Heart right ventricle (tissue), 16 donors: ENCODE results near the gene PARP11. TPM values are rescaled to one million over a fixed set of nuclear protein-coding genes. Genes with fewer than 3 reads are reported as not detected.

Experiments used
- ATAC-seq, 8 donors: fragments of 200-7000 bp; cut with Tn5 transposase; one replicate each; pipeline ENCODE4 v1.9.1; 2020; ENCODE audit warnings: mild to moderate bottlenecking in 8 of 8, moderate library complexity in 8 of 8, moderate number of reproducible peaks in 1 of 8
- DNase-seq, 2 donors: peaks; one replicate each; pipeline ENCODE4 v3.0.0-alpha.2; 2020
- H3K27ac ChIP-seq, 10 donors: fragments of 200-600 bp; sonication (generic) in 2 of 10; one replicate each; pipeline versions ENCODE4 v1.5.0 to v1.8.0; 2020 to 2022; ENCODE audit warnings: mild to moderate bottlenecking in 3 of 10
- H3K27me3 ChIP-seq, 7 donors: fragments of 200-600 bp; one replicate each; pipeline ENCODE4 v1.8.0; 2021 to 2022; ENCODE audit warnings: mild to moderate bottlenecking in 2 of 7
- H3K36me3 ChIP-seq, 9 donors: fragments of 200-600 bp; sonication (generic) in 1 of 9; one replicate each; pipeline versions ENCODE4 v1.5.0 to v1.8.0; 2020 to 2022; ENCODE audit warnings: mild to moderate bottlenecking in 2 of 9
- H3K4me1 ChIP-seq, 9 donors: fragments of 200-600 bp; sonication (generic) in 1 of 9; one replicate each; pipeline versions ENCODE4 v1.5.0 to v1.8.0; 2020 to 2022; ENCODE audit warnings: mild to moderate bottlenecking in 4 of 9
- H3K4me3 ChIP-seq, 10 donors: fragments of 200-600 bp; sonication (generic) in 2 of 10; one replicate each; pipeline versions ENCODE4 v1.5.0 to v1.8.0; 2020 to 2022; ENCODE audit warnings: mild to moderate bottlenecking in 7 of 10, moderate library complexity in 2 of 10
- H3K9me3 ChIP-seq, 11 donors: fragments of 200-600 bp in 10 of 11; sonication (generic) in 2 of 11; one replicate each; pipeline versions ENCODE4 v1.5.0 to v1.8.0; 2013 to 2022; ENCODE audit warnings: mild to moderate bottlenecking in 2 of 11, control low read depth in 1 of 11, moderate library complexity in 1 of 11
- whole genome bisulfite sequencing, 2 donors: extraction: QIAGEN DNeasy Blood & Tissue Kit; methylation state at CpG; one replicate each; pipeline ENCODE4 v1.1.7; 2013; ENCODE audit warnings: inconsistent platforms in 1 of 2; 5-methylcytosine and 5-hydroxymethylcytosine counted together
- intact Hi-C, 10 donors: fragments of 100-400 bp; cut with DNase I; formaldehyde crosslinking; loops; one replicate each; pipeline versions ENCODE4 v1.11.1 to v1.14.2; 2022
- polyA plus RNA-seq, 2 donors: library from polyadenylated mRNA; stranded (reverse); fragments of 200-250 nt; gene quantifications; one replicate each; pipeline ENCODE4 v1.2.3, GENCODE V29; 2013
- total RNA-seq, 10 donors: library from RNA; stranded (reverse); fragmentation: NEBNext Ultra II Directional in 3 of 10; extraction: Animal tissue kit (Norgen Biotek cat#: 25700) in 3 of 10; gene quantifications; one replicate each; pipeline versions ENCODE4 v1.2.1 to v1.2.4, GENCODE V29; 2021 to 2023
- TF ChIP-seq, protein P1 (sequence below), 9 donors: fragments of 200-600 bp; sonication (generic) in 2 of 9; IDR thresholded peaks; one replicate each; pipeline versions ENCODE4 v1.5.0 to v1.8.0; 2021 to 2022; ENCODE audit warnings: antibody characterized with exemption in 9 of 9, mild to moderate bottlenecking in 5 of 9, moderate library complexity in 1 of 9
- donor health status: Arrhythmogenic right ventricular cardiomyopathy.
- donor health status: ischemic (EF 13 %, LVEDD 7.1; RV severe dilation, severe dysfunction).
- donor health status: healthy with polysubstance abuse.
- donor health status: DM: no; HTN: yes; CAD: no.
- donor health status: DM: no; HTN: no; CAD: no.
- donor health status: ischemic (EF 25% LVEDD 6.9; RV normal size, moderate dysfunction).
- donor health status: ischemic (EF 25% LVEDD 5.7; RV mildly dilated, moderate dysfunction).
- donor health status: healthy.
- donor health status: DM: yes; HTN: yes; CAD: no.
- donor health status: Ischemic cardiomyopathy.
- donor health status: ischemic (EF 35%, LVEDD 5.7; RV mildly dilated, moderate dysfunction).
- donor health status: nonischemic (EF 11% LVEDD 7.7; RV severe dilation, severe dysfunction).
- donor health status: DM: yes; HTN: yes; CAD: no.
- donor health status: PGD.
- donor health status: ischemic (EF 29% LVEDD 5.4; RV normal size, mild dysfunction).
- donor health status: nonischemic (EF 23%, LVEDD 6.1; RV moderate dilation, normal function).

The PARP11 gene
- total and polyA plus RNA-seq, 12 donors = 1.5 to 7.5 (median 5.0) TPM

DNA sequence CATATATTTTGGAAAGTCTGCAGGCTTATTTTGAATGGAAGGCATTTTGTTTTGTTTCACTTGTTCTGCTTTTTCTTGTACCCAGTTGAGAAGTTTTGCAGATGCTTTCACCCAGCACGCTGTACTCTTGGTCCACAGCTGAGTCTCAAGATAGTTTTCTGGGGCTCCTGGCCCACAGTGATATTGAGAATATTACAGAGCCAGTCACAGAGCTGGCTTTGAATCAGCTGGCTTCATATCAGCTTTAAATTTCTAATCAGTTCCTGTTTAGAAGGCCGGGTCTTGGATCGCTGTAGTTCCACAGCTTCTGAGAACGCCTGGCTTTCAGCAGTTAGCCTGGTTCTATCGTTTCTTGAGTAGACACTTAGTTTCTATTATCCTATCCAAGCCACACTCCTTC is 32.5 kb upstream of the PARP11 start:
- peaks cover 0 to 13% (median 0%) of the 10 kb centered on the region in 9 donors for H3K4me1 ChIP-seq
- no peak overlapping the region for H3K4me3 ChIP-seq
- intact Hi-C loops = no loop called here
- H3K9me3 ChIP-seq = peaks cover 0 to 5% (median 0%) of the 10 kb centered on the region in 11 donors
- WGBS, 2 donors = 51 to 59% methylated on average over 5 of the region's 5 CpGs
- peaks cover 0 to 25% (median 0%) of the 10 kb centered on the region in 7 donors for H3K27me3 ChIP-seq
- H3K36me3 ChIP-seq = no peaks in the 10 kb centered on the region
- ATAC-seq (no peak), DNase-seq (no peak)
- no peak overlapping the region for H3K27ac ChIP-seq
- TF ChIP-seq, protein P1, sequence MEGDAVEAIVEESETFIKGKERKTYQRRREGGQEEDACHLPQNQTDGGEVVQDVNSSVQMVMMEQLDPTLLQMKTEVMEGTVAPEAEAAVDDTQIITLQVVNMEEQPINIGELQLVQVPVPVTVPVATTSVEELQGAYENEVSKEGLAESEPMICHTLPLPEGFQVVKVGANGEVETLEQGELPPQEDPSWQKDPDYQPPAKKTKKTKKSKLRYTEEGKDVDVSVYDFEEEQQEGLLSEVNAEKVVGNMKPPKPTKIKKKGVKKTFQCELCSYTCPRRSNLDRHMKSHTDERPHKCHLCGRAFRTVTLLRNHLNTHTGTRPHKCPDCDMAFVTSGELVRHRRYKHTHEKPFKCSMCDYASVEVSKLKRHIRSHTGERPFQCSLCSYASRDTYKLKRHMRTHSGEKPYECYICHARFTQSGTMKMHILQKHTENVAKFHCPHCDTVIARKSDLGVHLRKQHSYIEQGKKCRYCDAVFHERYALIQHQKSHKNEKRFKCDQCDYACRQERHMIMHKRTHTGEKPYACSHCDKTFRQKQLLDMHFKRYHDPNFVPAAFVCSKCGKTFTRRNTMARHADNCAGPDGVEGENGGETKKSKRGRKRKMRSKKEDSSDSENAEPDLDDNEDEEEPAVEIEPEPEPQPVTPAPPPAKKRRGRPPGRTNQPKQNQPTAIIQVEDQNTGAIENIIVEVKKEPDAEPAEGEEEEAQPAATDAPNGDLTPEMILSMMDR (IDR thresholded peaks at IDR 0.05) = no peak

DNA sequence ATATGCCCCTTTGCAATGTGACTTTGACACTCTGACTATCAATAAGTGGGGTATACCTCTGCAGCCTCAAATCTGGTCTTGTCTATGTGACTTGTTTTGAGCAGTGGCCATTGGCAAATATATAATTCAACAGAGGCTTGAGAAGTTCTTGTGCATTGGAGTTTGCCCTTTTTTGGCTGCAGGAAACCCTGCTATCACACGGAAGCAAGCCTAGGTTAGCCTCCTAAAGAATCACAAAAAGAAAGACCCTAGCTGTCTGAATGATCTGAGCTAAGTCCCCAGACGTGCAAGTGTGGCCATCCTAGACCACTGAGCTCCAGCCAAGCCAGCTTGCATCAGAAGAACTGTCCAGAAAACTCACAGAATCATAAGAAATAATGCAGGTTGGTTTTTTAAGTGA is 31.8 kb upstream of the PARP11 start:
- no peaks in the 10 kb centered on the region for H3K36me3 ChIP-seq
- peaks cover 0 to 13% (median 0%) of the 10 kb centered on the region in 9 donors for H3K4me1 ChIP-seq
- H3K27me3 ChIP-seq = peaks cover 0 to 25% (median 0%) of the 10 kb centered on the region in 7 donors
- H3K9me3 ChIP-seq = peaks cover 0 to 5% (median 0%) of the 10 kb centered on the region in 11 donors
- ATAC-seq (no peak), DNase-seq (no peak)
- 48 to 52% methylated on average over 2 of the region's 2 CpGs for WGBS, 2 donors
- TF ChIP-seq, protein P1 (IDR thresholded peaks at IDR 0.05) = no peak
- H3K27ac ChIP-seq = no peak overlapping the region
- no peak overlapping the region for H3K4me3 ChIP-seq
- intact Hi-C loops = no loop called here

DNA sequence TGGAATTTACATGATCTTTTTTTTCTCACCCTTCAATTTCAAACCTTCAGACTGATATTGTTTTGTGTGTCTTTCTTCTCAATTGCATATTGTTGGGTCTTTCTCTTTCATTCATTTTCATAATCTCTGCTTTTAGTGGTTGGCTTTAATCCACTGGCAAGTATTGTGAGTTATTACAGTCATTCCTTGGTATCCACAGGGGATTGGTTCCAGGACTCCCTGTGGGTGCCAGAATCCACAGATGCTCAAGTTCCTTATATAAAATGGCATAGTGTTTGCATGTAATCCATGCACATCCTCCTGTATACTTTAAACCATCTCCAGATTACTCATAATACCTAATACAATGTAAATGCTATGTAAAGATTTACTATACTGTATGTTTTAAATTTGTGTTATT is 29.7 kb upstream of the PARP11 start:
- peaks cover 0 to 26% (median 0%) of the 10 kb centered on the region in 7 donors for H3K27me3 ChIP-seq
- H3K27ac ChIP-seq = no peak overlapping the region
- DNase-seq = no peak
- intact Hi-C loops = no loop called here
- ATAC-seq = no peak
- H3K36me3 ChIP-seq = no peaks in the 10 kb centered on the region
- no peak overlapping the region for H3K4me3 ChIP-seq
- TF ChIP-seq, protein P1 (IDR thresholded peaks at IDR 0.05) = no peak
- H3K4me1 ChIP-seq = peaks cover 0 to 23% (median 0%) of the 10 kb centered on the region in 9 donors
- peaks cover 0 to 5% (median 0%) of the 10 kb centered on the region in 11 donors for H3K9me3 ChIP-seq

DNA sequence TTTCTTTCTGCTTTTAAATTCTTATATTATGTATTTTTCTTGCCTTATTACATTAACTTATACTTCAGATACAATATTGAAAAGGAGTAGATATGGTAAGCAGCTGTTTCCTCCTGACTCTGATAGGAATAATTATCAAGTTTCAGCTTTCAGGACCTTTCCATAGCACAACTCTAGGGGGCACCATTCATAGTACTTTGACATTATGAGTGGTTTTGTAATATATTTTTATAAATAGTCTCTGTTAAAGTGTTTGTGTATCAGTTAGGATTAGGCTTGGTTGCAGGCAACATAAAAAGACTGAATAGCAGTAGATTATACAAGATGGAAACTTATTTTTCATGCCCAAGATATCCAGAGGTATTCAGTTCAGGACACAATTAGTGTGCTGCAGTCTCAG is 27.9 kb upstream of the PARP11 start:
- Histone ChIP-seq H3K4me1 (peaks cover 0 to 29% (median 0%) of the 10 kb centered on the region in 9 donors), H3K27ac (no peak overlapping the region), H3K4me3 (no peak overlapping the region), H3K36me3 (no peaks in the 10 kb centered on the region), H3K9me3 (peaks cover 0 to 5% (median 0%) of the 10 kb centered on the region in 11 donors), H3K27me3 (peaks cover 0 to 34% (median 7%) of the 10 kb centered on the region in 7 donors)
- ATAC-seq = no peak
- TF ChIP-seq, protein P1 (IDR thresholded peaks at IDR 0.05) = no peak
- no peak for DNase-seq
- intact Hi-C loops = no loop called here
